A549 (cell line): ENCODE results near the gene TRIP10. TPM values are rescaled to one million over a fixed set of nuclear protein-coding genes. Genes with fewer than 3 reads are reported as not detected.

Experiments
- ATAC-seq, 2 experiments: fragments of 200-7000 bp in 1 of 2; fragments of >200 bp in 1 of 2; cut with Nextera tagmentation in 1 of 2; cut with Tn5 transposase in 1 of 2; 3 replicates each; pipeline versions ENCODE4 v1.8.0 to v1.9.1; 2018 to 2020; ENCODE audit warnings: mild to moderate bottlenecking in 1 of 2, moderate library complexity in 1 of 2
- CTCF ChIA-PET: fragments of 300-600 bp; sonication (Branson Sonifier 250); formaldehyde crosslinking; extraction: SDS; loops from one replicate; lab custom pipeline; 2021; ENCODE audit warnings: antibody characterized with exemption, inconsistent platforms; lab: Yijun Ruan, JAX
- POLR2A ChIA-PET: fragments of 350-600 bp; formaldehyde crosslinking; extraction: SDS; loops from one replicate; lab custom pipeline; 2021; ENCODE audit warnings: antibody characterized with exemption, inconsistent platforms; lab: Yijun Ruan, JAX
- DNase-seq, 2 experiments: peaks; one replicate each; pipeline versions ENCODE4 v3.0.0 to v3.0.0-alpha.2; 2011 to 2016; ENCODE audit warnings: low read depth in 1 of 2, low spot score in 1 of 2
- FAIRE-seq: peaks from 2 replicates; lab custom pipeline; 2011; peaks lifted over from hg19 to GRCh38; lab: Jason Lieb, UNC
- H3K27ac ChIP-seq, 2 experiments: fragments of >200 bp; sonication (Bioruptor Twin); formaldehyde crosslinking; 3 replicates each; pipeline ENCODE4 v1.5.1; 2016 to 2017
- H3K4me1 ChIP-seq: fragments of >200 bp; sonication (Bioruptor Twin); formaldehyde crosslinking; 3 replicates; pipeline ENCODE4 v1.6.1; 2016
- H3K4me2 ChIP-seq: fragments of >200 bp; sonication (Bioruptor Twin); formaldehyde crosslinking; 3 replicates; pipeline ENCODE4 v1.6.1; 2016
- H3K4me3 ChIP-seq: fragments of >200 bp; sonication (Bioruptor Twin); formaldehyde crosslinking; 3 replicates; pipeline ENCODE4 v1.5.1; 2016
- H3K9me3 ChIP-seq: fragments of >200 bp; sonication (Bioruptor Twin); formaldehyde crosslinking; 3 replicates; pipeline ENCODE4 v1.6.1; 2016
- BCL3 ChIP-seq: fragments of >200 bp; sonication (Bioruptor Twin); formaldehyde crosslinking; IDR thresholded peaks from 3 replicates; pipeline ENCODE4 v1.6.1; 2016
- BHLHE40 ChIP-seq: IDR thresholded peaks from 2 replicates; pipeline ENCODE4 v1.6.1; 2012; ENCODE audit warnings: low read depth, low read length, inconsistent platforms
- CBX2 ChIP-seq: fragments of 200-600 bp; sonication (generic); IDR thresholded peaks from 2 replicates; pipeline ENCODE4 v1.6.1; 2016; ENCODE audit warnings: low read depth, mild to moderate bottlenecking, borderline replicate concordance
- CHD2 ChIP-seq: fragments of 150-350 bp; IDR thresholded peaks from 2 replicates; pipeline ENCODE4 v1.6.1; 2014; ENCODE audit warnings: low read length; ENCODE audit not compliant: partially characterized antibody
- CTCF ChIP-seq: fragments of >200 bp; sonication (Bioruptor Twin); formaldehyde crosslinking; IDR thresholded peaks from 3 replicates; pipeline ENCODE4 v1.5.1; 2016
- E2F6 ChIP-seq: IDR thresholded peaks from 2 replicates; pipeline ENCODE4 v1.6.1; 2012; ENCODE audit warnings: low read depth, borderline replicate concordance
- EP300 ChIP-seq, 2 experiments: fragments of >200 bp; sonication (Bioruptor Twin); formaldehyde crosslinking; IDR thresholded peaks; 2 replicates in 1 of 2; 3 replicates in 1 of 2; pipeline ENCODE4 v1.6.1; 2016 to 2017
- FOSB ChIP-seq: fragments of 250-450 bp; sonication (Bioruptor Pico); IDR thresholded peaks from 2 replicates; pipeline ENCODE4 v1.5.0; 2020; ENCODE audit warnings: mild to moderate bottlenecking, moderate library complexity
- GATA3 ChIP-seq: IDR thresholded peaks from 2 replicates; pipeline ENCODE4 v1.6.1; 2012; ENCODE audit warnings: borderline replicate concordance
- HDAC2 ChIP-seq: fragments of 200-600 bp; sonication (generic); IDR thresholded peaks from 2 replicates; pipeline ENCODE4 v1.6.1; 2016
- HES2 ChIP-seq: fragments of >200 bp; sonication (Bioruptor Twin); formaldehyde crosslinking; IDR thresholded peaks from 2 replicates; pipeline ENCODE4 v1.6.1; 2016
- HOXB5 ChIP-seq: fragments of 250-450 bp; sonication (Bioruptor Pico); IDR thresholded peaks from 2 replicates; pipeline ENCODE4 v1.5.0; 2020; ENCODE audit warnings: mild to moderate bottlenecking, moderate library complexity
- JUNB ChIP-seq: fragments of >200 bp; sonication (Bioruptor Twin); formaldehyde crosslinking; IDR thresholded peaks from 2 replicates; pipeline ENCODE4 v1.6.1; 2016
- KDM5A ChIP-seq: fragments of 200-600 bp; sonication (generic); IDR thresholded peaks from 2 replicates; pipeline ENCODE4 v1.6.1; 2016; ENCODE audit warnings: antibody characterized with exemption, mild to moderate bottlenecking
- MAX ChIP-seq: IDR thresholded peaks from 2 replicates; pipeline ENCODE4 v1.6.1; 2012
- MAZ ChIP-seq: fragments of 150-350 bp; IDR thresholded peaks from 2 replicates; pipeline ENCODE4 v1.6.1; 2014; ENCODE audit warnings: antibody characterized with exemption, low read depth, low read length, borderline replicate concordance
- MYC ChIP-seq: IDR thresholded peaks from 2 replicates; pipeline ENCODE4 v1.6.1; 2012; ENCODE audit warnings: mild to moderate bottlenecking, inconsistent platforms, low read length, improper control_type of control experiment, borderline replicate concordance
- NFE2L2 ChIP-seq: fragments of 150-350 bp; conservative IDR thresholded peaks from 2 replicates; pipeline ENCODE4 v1.6.1; 2014; ENCODE audit warnings: low read length
- NPAS2 ChIP-seq: fragments of 250-450 bp; sonication (Bioruptor Pico); IDR thresholded peaks from 2 replicates; pipeline ENCODE4 v1.8.0; 2022; ENCODE audit warnings: mild to moderate bottlenecking, moderate library complexity, borderline replicate concordance
- PHF8 ChIP-seq: fragments of 200-600 bp; sonication (generic); IDR thresholded peaks from 2 replicates; pipeline ENCODE4 v1.6.1; 2016; ENCODE audit warnings: low read depth, mild to moderate bottlenecking, antibody characterized with exemption, moderate library complexity, borderline replicate concordance
- POLR2A ChIP-seq: IDR thresholded peaks from 2 replicates; pipeline ENCODE4 v1.6.1; 2012; ENCODE audit warnings: mild to moderate bottlenecking, low read length
- POLR2AphosphoS2 ChIP-seq: conservative IDR thresholded peaks from 2 replicates; pipeline ENCODE4 v1.6.1; 2012; ENCODE audit warnings: low read length, improper control_type of control experiment, inconsistent platforms
- RAD21 ChIP-seq, 2 experiments: fragments of >200 bp in 1 of 2; sonication (Bioruptor Twin) in 1 of 2; formaldehyde crosslinking in 1 of 2; IDR thresholded peaks in 1 of 2; conservative IDR thresholded peaks in 1 of 2; 2 replicates in 1 of 2; 3 replicates in 1 of 2; pipeline ENCODE4 v1.6.1; 2012 to 2018; ENCODE audit warnings: inconsistent platforms in 1 of 2
- RARB ChIP-seq: fragments of 250-450 bp; sonication (Bioruptor Pico); IDR thresholded peaks from 2 replicates; pipeline ENCODE4 v1.8.0; 2021; ENCODE audit warnings: mild to moderate bottlenecking, moderate library complexity
- SREBF2 ChIP-seq: fragments of 450-650 bp; IDR thresholded peaks from 2 replicates; pipeline ENCODE4 v1.6.1; 2014; ENCODE audit warnings: mild to moderate bottlenecking, moderate library complexity
- TFCP2L1 ChIP-seq: fragments of 250-450 bp; sonication (Bioruptor Pico); IDR thresholded peaks from 2 replicates; pipeline ENCODE4 v1.5.0; 2021; ENCODE audit warnings: mild to moderate bottlenecking
- ZNF302 ChIP-seq: fragments of 250-450 bp; sonication (Bioruptor Pico); IDR thresholded peaks from 2 replicates; pipeline ENCODE4 v1.9.0; 2021; ENCODE audit warnings: inconsistent platforms, mild to moderate bottlenecking, moderate library complexity
- WGBS: methylation state at CpG from one replicate; pipeline ENCODE4 v1.1.6; 2017; ENCODE audit errors: missing lambda C conversion rate; 5-methylcytosine and 5-hydroxymethylcytosine counted together
- polyA plus RNA-seq, 4 experiments: library from polyadenylated mRNA; depleted of rRNA in 3 of 4; stranded (reverse); fragments of >200 nt; fragmentation: RNase III in 1 of 4; extraction: RNeasy Plus Mini Kit Qiagen cat#74134 plus additional on column Dnase treatment in 1 of 4; gene quantifications; 2 replicates in 3 of 4; 3 replicates in 1 of 4; pipeline ENCODE4 v1.2.3, GENCODE V29; 2011 to 2017
- TF ChIP-seq, protein P1 (sequence below): fragments of 200-600 bp; sonication (generic); IDR thresholded peaks from 2 replicates; pipeline ENCODE4 v1.6.1; 2016; ENCODE audit warnings: antibody characterized with exemption, mild to moderate bottlenecking, moderate library complexity

Gene TRIP10
- polyA plus RNA-seq, 2 of the 4 experiments (the other 2 are of a cell fraction) = 39.2 to 60.9 TPM

DNA sequence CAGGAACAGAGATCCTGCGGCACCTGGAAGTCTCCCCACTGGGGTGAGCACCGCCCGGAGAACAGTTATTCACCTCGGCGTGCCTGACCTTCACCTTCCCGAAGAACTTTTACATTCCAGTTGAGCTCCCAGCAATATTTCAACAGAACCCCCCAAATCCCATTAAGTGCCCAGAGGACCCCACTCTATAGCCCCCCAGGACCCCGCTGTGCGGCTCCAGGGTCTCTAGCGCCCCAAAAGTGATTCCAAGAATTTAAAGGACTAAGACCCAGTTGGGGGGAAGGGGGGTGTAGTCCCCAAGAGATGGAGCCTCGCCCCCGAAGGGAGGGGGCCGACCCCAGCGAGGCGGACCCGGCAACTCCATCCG is 2.6 kb upstream of the TRIP10 start:
- no peaks in the 10 kb centered on the region for H3K9me3 ChIP-seq
- DNase-seq (no peak), FAIRE-seq (no peak), ATAC-seq (peak in 1 of 2 experiments; percentile 3; a peak in 3 of 6 replicates)
- WGBS = 0% methylated on average over 6 of the region's 16 CpGs
- TF ChIP-seq RAD21 (conservative IDR thresholded peaks at IDR 0.05 in 1 of 2, IDR thresholded peaks at IDR 0.05 in 1 of 2) = peak in 1 of 2 experiments; percentile 3; a peak in 1 of 5 replicates
- no peak for TF ChIP-seq RARB
- peak overlapping the region; percentile 93 for H3K4me3 ChIP-seq
- CTCF ChIA-PET = interaction anchor here (0.9 to 5.0 kb wide), 11 partner anchors 16 to 219 kb away, joined by 3 to 127 read pairs (median 4); partner anchors contain the start of genes C3 and VAV1
- peak overlapping the region; percentile 91 to 98 for H3K27ac ChIP-seq
- POLR2A ChIA-PET = interaction anchor here (1.0 to 2.3 kb wide), 4 partner anchors 16 to 206 kb away, joined by 4 to 10 read pairs (median 7); partner anchors contain the start of genes C3 and TNFSF9
- peaks cover 24% of the 10 kb centered on the region for H3K4me1 ChIP-seq
- peak overlapping the region; percentile 84 for H3K4me2 ChIP-seq

DNA sequence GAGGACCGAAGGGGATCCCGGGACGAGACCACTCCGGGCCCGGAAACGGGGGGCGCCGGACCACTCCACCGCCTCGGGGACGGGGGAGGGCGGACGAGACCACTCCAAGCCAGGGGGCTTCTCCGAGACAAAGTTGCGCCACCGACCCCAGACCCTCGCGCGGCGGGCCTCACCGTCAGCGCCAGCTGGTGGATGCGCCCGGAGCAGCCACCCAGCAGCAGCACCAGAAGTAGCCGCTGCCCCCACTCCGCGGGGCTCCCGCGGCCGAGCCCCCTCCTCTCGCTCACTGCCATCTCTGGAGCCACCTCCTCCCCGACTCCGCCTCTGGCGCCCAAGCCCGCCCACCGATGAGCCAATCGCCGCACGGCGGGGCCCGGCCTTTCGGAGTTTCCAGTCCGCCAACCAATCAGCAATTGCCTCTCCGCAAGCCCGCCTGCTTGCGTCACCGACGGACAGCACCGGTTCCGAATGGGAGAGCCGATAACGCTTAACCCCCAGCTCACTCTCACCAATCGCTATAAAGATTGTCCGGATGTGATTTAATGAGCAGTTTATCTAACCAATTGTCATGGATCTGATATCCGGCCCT is 2.1 kb upstream of the TRIP10 start, which contains the start of gene GPR108:
GPR108 (minus strand) TSS at position 297 of the 589 bp plus-strand sequence; CDS start at position 293, 4 bp downstream.
- Histone ChIP-seq H3K9me3 (no peaks in the 10 kb centered on the region), H3K4me2 (peak within 1 kb of the TSS; percentile 99), H3K4me3 (peak within 1 kb of the TSS; percentile 93), H3K4me1 (peaks cover 28% of the 10 kb centered on the region), H3K27ac (peak within 1 kb of the TSS; percentile 97 to 98)
- peak; percentile 44 to 99 for DNase-seq
- WGBS = 0% methylated on average over 6 of the region's 55 CpGs
- peak; percentile 62 to 79 for ATAC-seq
- no peak for FAIRE-seq
- ChIA-PET POLR2A (interaction anchor here (0.6 to 2.3 kb wide), 5 partner anchors 15 to 207 kb away, joined by 3 to 10 read pairs (median 7); partner anchors contain the start of genes C3 and TNFSF9), CTCF (interaction anchor here (0.6 to 5.0 kb wide), 20 partner anchors 8 to 688 kb away, joined by 3 to 127 read pairs (median 4); partner anchors contain the start of genes C3, SH2D3A and VAV1)
- peak; percentile 57; the same call in 1 of the 2 replicates for TF ChIP-seq MAZ
- TF ChIP-seq HOXB5 (CRISPR knock-in tag) = no peak
- TF ChIP-seq ZNF302 (CRISPR knock-in tag) = no peak
- no peak for TF ChIP-seq TFCP2L1
- TF ChIP-seq PHF8 = no peak
- peak; percentile 84 for TF ChIP-seq GATA3
- TF ChIP-seq NFE2L2 = no peak
- TF ChIP-seq KDM5A = no peak
- TF ChIP-seq POLR2A = no peak; the same call in 1 of the 2 replicates
- TF ChIP-seq POLR2AphosphoS2 = no peak
- TF ChIP-seq BHLHE40 = peak; percentile 86
- no peak for TF ChIP-seq MYC
- no peak for TF ChIP-seq CTCF
- TF ChIP-seq E2F6 = no peak
- TF ChIP-seq MAX = no peak
- no peak for TF ChIP-seq CBX2
- TF ChIP-seq NPAS2 (CRISPR knock-in tag) = no peak
- no peak for TF ChIP-seq FOSB (CRISPR knock-in tag)
- TF ChIP-seq JUNB = no peak
- no peak for TF ChIP-seq HDAC2
- TF ChIP-seq BCL3 = no peak
- TF ChIP-seq RARB = no peak
- no peak for TF ChIP-seq HES2
- TF ChIP-seq, protein P1, sequence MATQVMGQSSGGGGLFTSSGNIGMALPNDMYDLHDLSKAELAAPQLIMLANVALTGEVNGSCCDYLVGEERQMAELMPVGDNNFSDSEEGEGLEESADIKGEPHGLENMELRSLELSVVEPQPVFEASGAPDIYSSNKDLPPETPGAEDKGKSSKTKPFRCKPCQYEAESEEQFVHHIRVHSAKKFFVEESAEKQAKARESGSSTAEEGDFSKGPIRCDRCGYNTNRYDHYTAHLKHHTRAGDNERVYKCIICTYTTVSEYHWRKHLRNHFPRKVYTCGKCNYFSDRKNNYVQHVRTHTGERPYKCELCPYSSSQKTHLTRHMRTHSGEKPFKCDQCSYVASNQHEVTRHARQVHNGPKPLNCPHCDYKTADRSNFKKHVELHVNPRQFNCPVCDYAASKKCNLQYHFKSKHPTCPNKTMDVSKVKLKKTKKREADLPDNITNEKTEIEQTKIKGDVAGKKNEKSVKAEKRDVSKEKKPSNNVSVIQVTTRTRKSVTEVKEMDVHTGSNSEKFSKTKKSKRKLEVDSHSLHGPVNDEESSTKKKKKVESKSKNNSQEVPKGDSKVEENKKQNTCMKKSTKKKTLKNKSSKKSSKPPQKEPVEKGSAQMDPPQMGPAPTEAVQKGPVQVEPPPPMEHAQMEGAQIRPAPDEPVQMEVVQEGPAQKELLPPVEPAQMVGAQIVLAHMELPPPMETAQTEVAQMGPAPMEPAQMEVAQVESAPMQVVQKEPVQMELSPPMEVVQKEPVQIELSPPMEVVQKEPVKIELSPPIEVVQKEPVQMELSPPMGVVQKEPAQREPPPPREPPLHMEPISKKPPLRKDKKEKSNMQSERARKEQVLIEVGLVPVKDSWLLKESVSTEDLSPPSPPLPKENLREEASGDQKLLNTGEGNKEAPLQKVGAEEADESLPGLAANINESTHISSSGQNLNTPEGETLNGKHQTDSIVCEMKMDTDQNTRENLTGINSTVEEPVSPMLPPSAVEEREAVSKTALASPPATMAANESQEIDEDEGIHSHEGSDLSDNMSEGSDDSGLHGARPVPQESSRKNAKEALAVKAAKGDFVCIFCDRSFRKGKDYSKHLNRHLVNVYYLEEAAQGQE = no peak
- TF ChIP-seq CHD2 = no peak
- TF ChIP-seq EP300 (IDR thresholded peaks at IDR 0.05) = no peak
- no peak for TF ChIP-seq SREBF2
